ENCODE data around the gene NOS3. TPM values are rescaled to one million over a fixed set of nuclear protein-coding genes. Genes with fewer than 3 reads are reported as not detected.

Gene NOS3
- polyA plus RNA-seq, 1 of the 3 experiments (the other 2 are of a cell fraction): 0.41 TPM

DNA sequence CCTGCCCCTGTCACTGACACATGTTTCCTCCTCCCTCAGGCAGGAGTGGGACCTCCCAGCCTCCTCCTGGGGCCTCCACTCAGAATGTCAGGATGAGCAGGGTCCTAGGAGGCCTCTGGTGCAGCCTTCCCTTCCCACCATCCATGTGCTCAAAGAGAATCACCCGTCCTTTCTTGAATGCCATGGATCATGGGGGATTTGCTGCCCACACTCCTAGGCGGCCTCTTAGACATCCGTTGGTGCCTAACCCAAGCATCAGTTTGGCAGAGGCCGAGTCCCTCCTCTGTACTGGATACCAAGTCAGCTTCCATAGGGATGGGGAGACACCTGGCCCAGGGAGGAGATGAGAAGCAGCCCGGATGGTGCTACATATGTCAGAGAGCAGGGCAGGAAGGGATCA lies 7.0 kb downstream of the NOS3 start:
- POLR2A ChIA-PET: interaction anchor here (1.0 kb wide), 1 partner anchor 12 kb away, joined by 3 read pairs; no protein-coding TSS in a partner anchor
- CTCF ChIA-PET: interaction anchor here (1.2 to 2.8 kb wide), 8 partner anchors 9 to 126 kb away, joined by 3 to 12 read pairs (median 6); no protein-coding TSS in a partner anchor
- no peaks in the 10 kb centered on the region for H3K9me2 ChIP-seq
- WGBS (ENCODE audit: low lambda C conversion rate): 59% methylated on average over 5 of the region's 5 CpGs
- H3K4me1 ChIP-seq (ENCODE audit: control insufficient read depth in 1 of 2, insufficient read depth in 2 of 2, low read depth in 1 of 2, low read length in 1 of 2): peaks cover 0 to 11% of the 10 kb centered on the region in 2 experiments; a peak in 1 of 4 replicates
- no peaks in the 10 kb centered on the region for H3F3A ChIP-seq (replicated peaks; ENCODE audit: insufficient read depth)
- peak; percentile 21 for DNase-seq
- no peak overlapping the region for H3K4me3 ChIP-seq (ENCODE audit: low read depth in 2 of 2, low read length in 1 of 2)
- no peaks in the 10 kb centered on the region for H4K20me1 ChIP-seq (ENCODE audit: insufficient read depth)
- H3K36me3 ChIP-seq (replicated peaks in 1 of 2; ENCODE audit: control insufficient read depth in 1 of 2, insufficient read depth in 2 of 2, low read length in 1 of 2): no peaks in the 10 kb centered on the region
- no peak overlapping the region for H3K4me2 ChIP-seq
- no peaks in the 10 kb centered on the region for H3K9me3 ChIP-seq
- no peak overlapping the region for H3K9ac ChIP-seq
- H3K79me2 ChIP-seq (ENCODE audit: insufficient read depth): no peaks in the 10 kb centered on the region
- H3K27me3 ChIP-seq (ENCODE audit: insufficient read depth): no peaks in the 10 kb centered on the region
- no peak for TF ChIP-seq NRF1 (IDR thresholded peaks at IDR 0.05; ENCODE audit: low read depth, low read length)
- TF ChIP-seq, protein P1, sequence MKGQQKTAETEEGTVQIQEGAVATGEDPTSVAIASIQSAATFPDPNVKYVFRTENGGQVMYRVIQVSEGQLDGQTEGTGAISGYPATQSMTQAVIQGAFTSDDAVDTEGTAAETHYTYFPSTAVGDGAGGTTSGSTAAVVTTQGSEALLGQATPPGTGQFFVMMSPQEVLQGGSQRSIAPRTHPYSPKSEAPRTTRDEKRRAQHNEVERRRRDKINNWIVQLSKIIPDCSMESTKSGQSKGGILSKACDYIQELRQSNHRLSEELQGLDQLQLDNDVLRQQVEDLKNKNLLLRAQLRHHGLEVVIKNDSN (IDR thresholded peaks at IDR 0.05; ENCODE audit: borderline replicate concordance, low read depth): no peak
- TF ChIP-seq TCF12 (IDR thresholded peaks at IDR 0.05): no peak
- TF ChIP-seq, protein P2, sequence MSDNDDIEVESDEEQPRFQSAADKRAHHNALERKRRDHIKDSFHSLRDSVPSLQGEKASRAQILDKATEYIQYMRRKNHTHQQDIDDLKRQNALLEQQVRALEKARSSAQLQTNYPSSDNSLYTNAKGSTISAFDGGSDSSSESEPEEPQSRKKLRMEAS (IDR thresholded peaks at IDR 0.05; ENCODE audit: low read depth): no peak
- TF ChIP-seq FOXM1 (IDR thresholded peaks at IDR 0.05; ENCODE audit: low read depth): no peak
- TF ChIP-seq RXRA (IDR thresholded peaks at IDR 0.05; ENCODE audit: borderline replicate concordance, low read depth): no peak
- TF ChIP-seq CHD2 (IDR thresholded peaks at IDR 0.05; ENCODE audit: low read length, partially characterized antibody): no peak
- no peak for TF ChIP-seq JUND (IDR thresholded peaks at IDR 0.05)
- TF ChIP-seq FOSL2 (IDR thresholded peaks at IDR 0.05; ENCODE audit: borderline replicate concordance, low read depth): no peak
- no peak for TF ChIP-seq RFX5 (IDR thresholded peaks at IDR 0.05; ENCODE audit: low read length)
- TF ChIP-seq, protein P3, sequence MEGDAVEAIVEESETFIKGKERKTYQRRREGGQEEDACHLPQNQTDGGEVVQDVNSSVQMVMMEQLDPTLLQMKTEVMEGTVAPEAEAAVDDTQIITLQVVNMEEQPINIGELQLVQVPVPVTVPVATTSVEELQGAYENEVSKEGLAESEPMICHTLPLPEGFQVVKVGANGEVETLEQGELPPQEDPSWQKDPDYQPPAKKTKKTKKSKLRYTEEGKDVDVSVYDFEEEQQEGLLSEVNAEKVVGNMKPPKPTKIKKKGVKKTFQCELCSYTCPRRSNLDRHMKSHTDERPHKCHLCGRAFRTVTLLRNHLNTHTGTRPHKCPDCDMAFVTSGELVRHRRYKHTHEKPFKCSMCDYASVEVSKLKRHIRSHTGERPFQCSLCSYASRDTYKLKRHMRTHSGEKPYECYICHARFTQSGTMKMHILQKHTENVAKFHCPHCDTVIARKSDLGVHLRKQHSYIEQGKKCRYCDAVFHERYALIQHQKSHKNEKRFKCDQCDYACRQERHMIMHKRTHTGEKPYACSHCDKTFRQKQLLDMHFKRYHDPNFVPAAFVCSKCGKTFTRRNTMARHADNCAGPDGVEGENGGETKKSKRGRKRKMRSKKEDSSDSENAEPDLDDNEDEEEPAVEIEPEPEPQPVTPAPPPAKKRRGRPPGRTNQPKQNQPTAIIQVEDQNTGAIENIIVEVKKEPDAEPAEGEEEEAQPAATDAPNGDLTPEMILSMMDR (IDR thresholded peaks at IDR 0.05): no peak
- TF ChIP-seq, protein P4, sequence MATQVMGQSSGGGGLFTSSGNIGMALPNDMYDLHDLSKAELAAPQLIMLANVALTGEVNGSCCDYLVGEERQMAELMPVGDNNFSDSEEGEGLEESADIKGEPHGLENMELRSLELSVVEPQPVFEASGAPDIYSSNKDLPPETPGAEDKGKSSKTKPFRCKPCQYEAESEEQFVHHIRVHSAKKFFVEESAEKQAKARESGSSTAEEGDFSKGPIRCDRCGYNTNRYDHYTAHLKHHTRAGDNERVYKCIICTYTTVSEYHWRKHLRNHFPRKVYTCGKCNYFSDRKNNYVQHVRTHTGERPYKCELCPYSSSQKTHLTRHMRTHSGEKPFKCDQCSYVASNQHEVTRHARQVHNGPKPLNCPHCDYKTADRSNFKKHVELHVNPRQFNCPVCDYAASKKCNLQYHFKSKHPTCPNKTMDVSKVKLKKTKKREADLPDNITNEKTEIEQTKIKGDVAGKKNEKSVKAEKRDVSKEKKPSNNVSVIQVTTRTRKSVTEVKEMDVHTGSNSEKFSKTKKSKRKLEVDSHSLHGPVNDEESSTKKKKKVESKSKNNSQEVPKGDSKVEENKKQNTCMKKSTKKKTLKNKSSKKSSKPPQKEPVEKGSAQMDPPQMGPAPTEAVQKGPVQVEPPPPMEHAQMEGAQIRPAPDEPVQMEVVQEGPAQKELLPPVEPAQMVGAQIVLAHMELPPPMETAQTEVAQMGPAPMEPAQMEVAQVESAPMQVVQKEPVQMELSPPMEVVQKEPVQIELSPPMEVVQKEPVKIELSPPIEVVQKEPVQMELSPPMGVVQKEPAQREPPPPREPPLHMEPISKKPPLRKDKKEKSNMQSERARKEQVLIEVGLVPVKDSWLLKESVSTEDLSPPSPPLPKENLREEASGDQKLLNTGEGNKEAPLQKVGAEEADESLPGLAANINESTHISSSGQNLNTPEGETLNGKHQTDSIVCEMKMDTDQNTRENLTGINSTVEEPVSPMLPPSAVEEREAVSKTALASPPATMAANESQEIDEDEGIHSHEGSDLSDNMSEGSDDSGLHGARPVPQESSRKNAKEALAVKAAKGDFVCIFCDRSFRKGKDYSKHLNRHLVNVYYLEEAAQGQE (IDR thresholded peaks at IDR 0.05; ENCODE audit: low read depth, low read length): no peak
- TF ChIP-seq NFIC (IDR thresholded peaks at IDR 0.05; ENCODE audit: borderline replicate concordance): no peak
- no peak for TF ChIP-seq SMC3 (IDR thresholded peaks at IDR 0.05; ENCODE audit: low read depth, low read length)
- TF ChIP-seq SIN3A (IDR thresholded peaks at IDR 0.05; ENCODE audit: borderline replicate concordance, low read depth, low read length): no peak
- no peak for TF ChIP-seq FOXJ3 (CRISPR knock-in tag; IDR thresholded peaks at IDR 0.05)
- TF ChIP-seq, protein P5, sequence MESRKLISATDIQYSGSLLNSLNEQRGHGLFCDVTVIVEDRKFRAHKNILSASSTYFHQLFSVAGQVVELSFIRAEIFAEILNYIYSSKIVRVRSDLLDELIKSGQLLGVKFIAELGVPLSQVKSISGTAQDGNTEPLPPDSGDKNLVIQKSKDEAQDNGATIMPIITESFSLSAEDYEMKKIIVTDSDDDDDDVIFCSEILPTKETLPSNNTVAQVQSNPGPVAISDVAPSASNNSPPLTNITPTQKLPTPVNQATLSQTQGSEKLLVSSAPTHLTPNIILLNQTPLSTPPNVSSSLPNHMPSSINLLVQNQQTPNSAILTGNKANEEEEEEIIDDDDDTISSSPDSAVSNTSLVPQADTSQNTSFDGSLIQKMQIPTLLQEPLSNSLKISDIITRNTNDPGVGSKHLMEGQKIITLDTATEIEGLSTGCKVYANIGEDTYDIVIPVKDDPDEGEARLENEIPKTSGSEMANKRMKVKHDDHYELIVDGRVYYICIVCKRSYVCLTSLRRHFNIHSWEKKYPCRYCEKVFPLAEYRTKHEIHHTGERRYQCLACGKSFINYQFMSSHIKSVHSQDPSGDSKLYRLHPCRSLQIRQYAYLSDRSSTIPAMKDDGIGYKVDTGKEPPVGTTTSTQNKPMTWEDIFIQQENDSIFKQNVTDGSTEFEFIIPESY (IDR thresholded peaks at IDR 0.05; ENCODE audit: borderline replicate concordance, low read depth): no peak
- TF ChIP-seq RAD21 (IDR thresholded peaks at IDR 0.05; ENCODE audit: low read length): no peak
- H2AFZ ChIP-seq (ENCODE audit: low read depth): no peak overlapping the region
- no peak overlapping the region for H3K27ac ChIP-seq (ENCODE audit: low read depth in 2 of 2, low read length in 1 of 2)
